SK-N-SH (cell line): ENCODE data around the gene RTP2. TPM values are rescaled to one million over a fixed set of nuclear protein-coding genes. Genes with fewer than 3 reads are reported as not detected.

Source experiments
- CTCF ChIA-PET: fragments of 300-600, 350-600 bp; formaldehyde crosslinking; extraction: SDS; loops from one replicate; lab custom pipeline; 2021; lab: Yijun Ruan, JAX
- POLR2A ChIA-PET: fragments of 350-600 bp; sonication (Branson Sonifier 250); formaldehyde crosslinking; extraction: SDS; loops from one replicate; lab custom pipeline; 2020; ENCODE audit warnings: antibody characterized with exemption, inconsistent platforms; lab: Yijun Ruan, JAX
- DNase-seq: peaks from one replicate; pipeline ENCODE4 v3.0.0; 2012
- H2AFZ ChIP-seq: fragments of 200-600 bp; sonication (generic); 2 replicates; pipeline ENCODE4 v1.8.1; 2016; ENCODE audit warnings: antibody characterized with exemption, mild to moderate bottlenecking, low read depth
- H3F3A ChIP-seq: fragments of 200-600 bp; sonication (generic); replicated peaks from 2 replicates; pipeline ENCODE3; 2016; ENCODE audit warnings: antibody characterized with exemption, mild to moderate bottlenecking; ENCODE audit not compliant: insufficient read depth
- H3K27ac ChIP-seq, 2 experiments: fragments of 200-500 bp in 1 of 2; fragments of 200-600 bp in 1 of 2; sonication (Bioruptor generic) in 1 of 2; sonication (generic), shearing (Covaris generic) in 1 of 2; 2 replicates each; pipeline versions ENCODE4 v1.5.1 to v1.6.1; 2014 to 2016; ENCODE audit warnings: low read depth in 2 of 2, inconsistent platforms in 1 of 2, low read length in 1 of 2, mild to moderate bottlenecking in 1 of 2, mixed read lengths in 1 of 2
- H3K27me3 ChIP-seq: fragments of 200-600 bp; sonication (generic), shearing (Covaris generic); 2 replicates; pipeline ENCODE4 v1.6.1; 2016; ENCODE audit warnings: mixed run types; ENCODE audit not compliant: insufficient read depth
- H3K36me3 ChIP-seq, 2 experiments: fragments of 200-500 bp in 1 of 2; fragments of 200-600 bp in 1 of 2; sonication (Bioruptor generic) in 1 of 2; sonication (generic) in 1 of 2; replicated peaks in 1 of 2; 2 replicates each; pipeline versions ENCODE3 to v1.5.1; 2014 to 2016; ENCODE audit warnings: low read length in 1 of 2, mild to moderate bottlenecking in 1 of 2; ENCODE audit not compliant: insufficient read depth in 2 of 2, control insufficient read depth in 1 of 2
- H3K4me1 ChIP-seq, 2 experiments: fragments of 200-500 bp in 1 of 2; fragments of 200-600 bp in 1 of 2; sonication (Bioruptor generic) in 1 of 2; sonication (generic), shearing (Covaris generic) in 1 of 2; 2 replicates each; pipeline versions ENCODE4 v1.5.1 to v1.6.1; 2014 to 2016; ENCODE audit warnings: low read depth in 1 of 2, low read length in 1 of 2, mixed run types in 1 of 2; ENCODE audit not compliant: insufficient read depth in 2 of 2, control insufficient read depth in 1 of 2
- H3K4me2 ChIP-seq: fragments of 200-600 bp; sonication (generic), shearing (Covaris generic); 2 replicates; pipeline ENCODE4 v1.6.1; 2017; ENCODE audit warnings: mixed run types
- H3K4me3 ChIP-seq, 2 experiments: fragments of 200-500 bp in 1 of 2; fragments of 200-600 bp in 1 of 2; sonication (Bioruptor generic) in 1 of 2; sonication (generic), shearing (Covaris generic) in 1 of 2; 2 replicates each; pipeline versions ENCODE4 v1.5.1 to v1.8.1; 2014 to 2016; ENCODE audit warnings: low read depth in 2 of 2, inconsistent platforms in 1 of 2, low read length in 1 of 2, mild to moderate bottlenecking in 1 of 2, mixed read lengths in 1 of 2, moderate library complexity in 1 of 2
- H3K79me2 ChIP-seq: fragments of 200-600 bp; sonication (generic); 2 replicates; pipeline ENCODE4 v1.8.1; 2017; ENCODE audit warnings: mild to moderate bottlenecking; ENCODE audit not compliant: insufficient read depth
- H3K9ac ChIP-seq: fragments of 200-600 bp; sonication (generic); 2 replicates; pipeline ENCODE4 v1.6.1; 2017; ENCODE audit warnings: mixed run types
- H3K9me2 ChIP-seq: fragments of 200-600 bp; sonication (generic); 2 replicates; pipeline ENCODE4 v1.6.1; 2017; ENCODE audit warnings: mixed run types
- H3K9me3 ChIP-seq: fragments of 200-600 bp; sonication (generic); 2 replicates; pipeline ENCODE4 v1.6.1; 2017; ENCODE audit warnings: mixed run types, mild to moderate bottlenecking, moderate library complexity
- H4K20me1 ChIP-seq: fragments of 200-600 bp; sonication (generic); 2 replicates; pipeline ENCODE4 v1.6.1; 2017; ENCODE audit warnings: mild to moderate bottlenecking, mixed run types; ENCODE audit not compliant: insufficient read depth
- GABPA ChIP-seq: IDR thresholded peaks from 2 replicates; pipeline ENCODE4 v1.4.0; 2012; ENCODE audit warnings: low read depth, mild to moderate bottlenecking
- IRF3 ChIP-seq: fragments of 150-350 bp; IDR thresholded peaks from 2 replicates; pipeline ENCODE4 v1.6.1; 2016; ENCODE audit warnings: mild to moderate bottlenecking, low read depth, low read length
- MEF2A ChIP-seq: IDR thresholded peaks from 2 replicates; pipeline ENCODE4 v1.4.0; 2012; ENCODE audit warnings: low read depth, borderline replicate concordance
- NRF1 ChIP-seq: IDR thresholded peaks from 2 replicates; pipeline ENCODE4 v1.6.1; 2012; ENCODE audit warnings: low read depth, mild to moderate bottlenecking, low read length
- REST ChIP-seq: IDR thresholded peaks from 2 replicates; pipeline ENCODE4 v1.6.1; 2012; ENCODE audit warnings: mild to moderate bottlenecking, low read depth, low read length, moderate library complexity
- RXRA ChIP-seq: IDR thresholded peaks from 2 replicates; pipeline ENCODE4 v1.4.0; 2012; ENCODE audit warnings: low read depth, mild to moderate bottlenecking, borderline replicate concordance
- SMC3 ChIP-seq: IDR thresholded peaks from 2 replicates; pipeline ENCODE4 v1.6.1; 2012; ENCODE audit warnings: low read depth, low read length, improper control_type of control experiment
- TAF1 ChIP-seq: IDR thresholded peaks from 2 replicates; pipeline ENCODE4 v1.6.1; 2012; ENCODE audit warnings: low read depth, mild to moderate bottlenecking, low read length, moderate library complexity, borderline replicate concordance
- TCF12 ChIP-seq: IDR thresholded peaks from 2 replicates; pipeline ENCODE4 v1.4.0; 2012
- WGBS: methylation state at CpG from one replicate; pipeline ENCODE4 v1.1.6; 2017; ENCODE audit warnings: low lambda C conversion rate; 5-methylcytosine and 5-hydroxymethylcytosine counted together
- polyA plus RNA-seq, 3 experiments: library from polyadenylated mRNA; depleted of rRNA; stranded (reverse); fragments of >200 nt; gene quantifications; 2 replicates each; pipeline ENCODE4 v1.2.3, GENCODE V29; 2012

The RTP2 gene
- polyA plus RNA-seq, 1 of the 3 experiments (the other 2 are of a cell fraction): 0.07 TPM

- Histone ChIP-seq H3K9me3 (no peaks in the 10 kb centered on the region), H2AFZ (no peak overlapping the region), H3K4me3 (no peak overlapping the region), H3K27me3 (peaks cover 32% of the 10 kb centered on the region; the same call in 1 of the 2 replicates), H3F3A (no peaks in the 10 kb centered on the region), H3K4me1 (no peaks in the 10 kb centered on the region), H3K79me2 (no peaks in the 10 kb centered on the region), H3K36me3 (no peaks in the 10 kb centered on the region), H3K9ac (no peak overlapping the region), H4K20me1 (no peaks in the 10 kb centered on the region), H3K27ac (no peak overlapping the region), H3K4me2 (no peak overlapping the region), H3K9me2 (no peaks in the 10 kb centered on the region)
- POLR2A ChIA-PET: no interaction called here
- 61% methylated on average over 30 of the region's 42 CpGs for WGBS
- CTCF ChIA-PET: interaction anchor here (0.5 to 1.5 kb wide), 3 partner anchors 10 to 943 kb away, joined by 3 to 6 read pairs (median 4); no protein-coding TSS in a partner anchor
- no peak for TF ChIP-seq GABPA
- no peak for TF ChIP-seq IRF3
- no peak for TF ChIP-seq RXRA
- no peak for TF ChIP-seq MEF2A
- TF ChIP-seq NRF1: no peak
- TF ChIP-seq TAF1: no peak
- no peak for TF ChIP-seq SMC3
- no peak for TF ChIP-seq TCF12
- no peak for DNase-seq
These were observed 3.6 kb downstream of the RTP2 start for GRCh38 chr3:187698499-187699399.

- WGBS: 0% methylated on average over 4 of the region's 4 CpGs
- TF ChIP-seq REST (no peak), MEF2A (no peak)
- TF ChIP-seq, all 33 proteins: peak for 0
- DNase-seq: no peak
- H4K20me1 ChIP-seq: no peaks in the 10 kb centered on the region
- ChIA-PET CTCF (interaction anchor here (0.9 kb wide), 1 partner anchor 17 kb away, joined by 3 read pairs; no protein-coding TSS in a partner anchor), POLR2A (no interaction called here)
- H3K9me2 ChIP-seq: no peaks in the 10 kb centered on the region
- no peak overlapping the region for H3K4me3 ChIP-seq
- H2AFZ ChIP-seq: no peak overlapping the region
- H3K27me3 ChIP-seq: peaks cover 43% of the 10 kb centered on the region; the same call in 1 of the 2 replicates
- no peaks in the 10 kb centered on the region for H3K79me2 ChIP-seq
- H3K27ac ChIP-seq: no peak overlapping the region
- H3K4me2 ChIP-seq: no peak overlapping the region
- H3K36me3 ChIP-seq: no peaks in the 10 kb centered on the region
- no peaks in the 10 kb centered on the region for H3F3A ChIP-seq
- no peaks in the 10 kb centered on the region for H3K9me3 ChIP-seq
- no peaks in the 10 kb centered on the region for H3K4me1 ChIP-seq
- no peak overlapping the region for H3K9ac ChIP-seq
These were observed 6.3 kb downstream of the RTP2 start for GRCh38 chr3:187696021-187696420.
